ENCODE measurements around the gene NUTM1. TPM values are rescaled to one million over a fixed set of nuclear protein-coding genes. Genes with fewer than 3 reads are reported as not detected.
"Not testable (repeated sequence)": the region's sequence is repeated elsewhere in the genome, so short reads cannot be mapped to it uniquely, and the experiment has no call there.

NUTM1 gene
- total RNA-seq, 1 donor from 2014 or later, result not detected

- intact Hi-C loops (cut with DNase I); DNase-seq (ENCODE audit: missing footprints); ATAC-seq: not testable (repeated sequence)
Observed at GRCh38 chr15:34389594-34390086, 46.5 kb downstream of the NUTM1 start.

DNA sequence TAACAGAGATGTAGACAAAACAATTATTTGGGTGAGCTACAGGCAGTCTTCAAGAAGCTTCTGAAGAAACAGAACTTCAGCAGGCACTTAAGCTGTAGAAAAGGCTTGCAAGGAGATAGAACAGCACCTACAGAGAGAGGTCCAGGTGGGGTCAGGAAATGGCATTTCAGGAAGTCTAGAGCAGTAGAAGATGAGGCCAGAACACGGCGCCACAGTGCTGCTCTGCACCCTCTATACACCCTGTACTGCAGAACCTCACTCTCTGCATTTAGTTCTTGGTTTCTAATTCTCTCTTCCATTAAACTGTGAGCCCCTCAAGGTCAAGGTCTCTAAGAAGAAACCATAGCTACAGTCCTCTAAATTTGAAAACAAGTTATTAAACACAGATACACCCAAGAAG is 49.9 kb downstream of the NUTM1 start:
- DNase-seq (ENCODE audit: missing footprints); intact Hi-C loops (cut with DNase I); ATAC-seq: not testable (repeated sequence)

GRCh38 chr15:34397637-34398259 is 54.6 kb downstream of the NUTM1 start:
- DNase-seq (ENCODE audit: missing footprints); intact Hi-C loops (cut with DNase I); ATAC-seq: not testable (repeated sequence)

DNA sequence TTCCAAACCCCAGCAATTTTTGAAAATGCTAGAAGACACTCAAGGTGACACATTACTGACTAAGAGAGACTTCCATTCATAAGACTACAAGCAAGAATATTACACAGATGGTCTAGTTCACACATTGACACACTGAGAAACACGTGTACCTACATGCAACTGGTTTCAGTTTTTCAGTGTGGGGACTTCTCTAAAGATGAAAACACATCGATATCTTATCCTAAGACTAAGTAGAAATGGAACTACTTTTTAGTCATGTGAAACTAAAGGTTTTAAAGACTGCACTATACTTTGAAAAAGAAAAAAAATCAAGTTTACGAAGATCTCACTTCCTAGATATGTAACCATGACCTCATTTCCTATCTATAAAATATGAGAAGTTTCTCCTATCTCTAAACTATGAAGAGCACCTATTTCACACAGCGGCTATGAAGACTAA is 60.1 kb downstream of the NUTM1 start:
- ATAC-seq; intact Hi-C loops (cut with DNase I); DNase-seq (ENCODE audit: missing footprints): not testable (repeated sequence)

DNA sequence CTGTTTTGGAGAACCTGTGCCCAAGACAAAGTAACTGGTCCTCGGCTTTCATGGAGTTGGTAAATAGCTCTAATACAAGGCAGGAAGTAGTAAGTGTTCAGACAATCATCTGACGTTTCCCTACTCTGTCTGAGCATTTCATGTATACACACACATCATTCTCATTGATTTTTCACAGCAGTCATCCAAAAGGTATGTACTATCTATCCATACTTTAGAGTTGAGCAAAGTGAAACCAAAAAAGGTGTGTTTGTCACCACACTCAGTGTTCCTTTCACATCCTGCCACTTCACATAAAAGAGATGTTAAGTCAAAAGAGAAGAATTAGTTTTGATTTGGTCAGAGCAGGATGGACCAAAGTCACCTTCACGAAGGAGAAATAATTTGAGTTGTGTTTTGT is 60.8 kb downstream of the NUTM1 start:
- DNase-seq (ENCODE audit: missing footprints); ATAC-seq; intact Hi-C loops (cut with DNase I): not testable (repeated sequence)

Small RNAs within 50 kb of the gene (microRNA-seq; reads per million reads assigned to microRNA genes)
- gene MIR1233-1, result not detected

Other genes starting within 250 kb of the NUTM1 start
- 65.1 TPM for gene EMC7, start 241.5 kb upstream of the NUTM1 start, total RNA-seq
- 1.8 TPM for gene PGBD4, start 241.2 kb upstream of the NUTM1 start, total RNA-seq
- 19.3 TPM for gene KATNBL1, start 133.2 kb upstream of the NUTM1 start, total RNA-seq
- gene EMC4, start 118.3 kb upstream of the NUTM1 start, total RNA-seq, result 85.7 TPM
- gene SLC12A6, start 5.5 kb upstream of the NUTM1 start, total RNA-seq, result 30.4 TPM
- 157 TPM for gene NOP10, start 179 bp upstream of the NUTM1 start, total RNA-seq
- 89.2 TPM for gene LPCAT4, start 23.9 kb downstream of the NUTM1 start, total RNA-seq
- gene GOLGA8A, start 94.5 kb downstream of the NUTM1 start, total RNA-seq, result 13.7 TPM
- gene GOLGA8B, start 240.3 kb downstream of the NUTM1 start, total RNA-seq, result 7.1 TPM

All from Right ventricle myocardium inferior (tissue), 1 donor.